CD4-positive, CD25-positive, alpha-beta regulatory T cell (primary cell): ENCODE data around the gene PHLDB3. TPM values are rescaled to one million over a fixed set of nuclear protein-coding genes. Genes with fewer than 3 reads are reported as not detected.
A peak's percentile ranks its signal among the peaks of the same experiment; 100 is the strongest.
"Not testable (repeated sequence)": the region's sequence is repeated elsewhere in the genome, so short reads cannot be mapped to it uniquely, and the experiment has no call there.

Experiments used
- ATAC-seq, 2 donors: fragments of 150-1000 bp; cut with Tn5 transposase; one replicate each; pipeline ENCODE4 v1.10.0; 2021; ENCODE audit warnings: low read depth in 2 of 2, moderate number of reproducible peaks in 2 of 2, moderate library complexity in 1 of 2
- DNase-seq, 3 donors: peaks; one replicate each; pipeline versions ENCODE4 v3.0.0 to v3.0.0-alpha.2; 2012 to 2022; ENCODE audit warnings: mixed read lengths in 1 of 3
- H3K27ac ChIP-seq: one replicate; pipeline ENCODE4 v1.7.0; 2013; ENCODE audit warnings: mild to moderate bottlenecking, low read length; ENCODE audit not compliant: insufficient read depth, poor library complexity, severe bottlenecking
- H3K27me3 ChIP-seq: one replicate; pipeline ENCODE4 v1.7.0; 2013; ENCODE audit warnings: low read length; ENCODE audit not compliant: control insufficient read depth, insufficient read depth
- H3K36me3 ChIP-seq: one replicate; pipeline ENCODE4 v1.7.0; 2013; ENCODE audit warnings: mild to moderate bottlenecking, low read length, moderate library complexity; ENCODE audit not compliant: control insufficient read depth, insufficient read depth
- H3K4me1 ChIP-seq: 2 replicates; pipeline ENCODE4 v1.7.0; 2013; ENCODE audit warnings: mild to moderate bottlenecking, low read length; ENCODE audit not compliant: insufficient read depth, control insufficient read depth, poor library complexity, severe bottlenecking
- H3K4me3 ChIP-seq: one replicate; pipeline ENCODE4 v1.7.0; 2013; ENCODE audit warnings: low read depth, mild to moderate bottlenecking, low read length, moderate library complexity
- H3K9me3 ChIP-seq, 2 experiments: 1 replicate in 1 of 2; 2 replicates in 1 of 2; pipeline ENCODE4 v1.7.0; 2013; ENCODE audit warnings: low read length in 2 of 2, mild to moderate bottlenecking in 1 of 2, moderate library complexity in 1 of 2; ENCODE audit not compliant: control insufficient read depth in 2 of 2
- H3K27ac Mint-ChIP-seq, 3 donors: one replicate each; pipeline ENCODE4 v1.8.0; 2020 to 2022; ENCODE audit warnings: mild to moderate bottlenecking in 3 of 3, mixed read lengths in 3 of 3, moderate library complexity in 2 of 3
- H3K27me3 Mint-ChIP-seq: one replicate; pipeline ENCODE4 v1.8.0; 2022; ENCODE audit warnings: mild to moderate bottlenecking, mixed read lengths
- H3K36me3 Mint-ChIP-seq: one replicate; pipeline ENCODE4 v1.8.0; 2020; ENCODE audit warnings: mixed read lengths
- H3K4me1 Mint-ChIP-seq, 4 donors: one replicate each; pipeline ENCODE4 v1.8.0; 2020 to 2022; ENCODE audit warnings: mixed read lengths in 4 of 4, mild to moderate bottlenecking in 1 of 4
- H3K4me3 Mint-ChIP-seq, 4 donors: one replicate each; pipeline ENCODE4 v1.8.0; 2020 to 2022; ENCODE audit warnings: mild to moderate bottlenecking in 4 of 4, mixed read lengths in 4 of 4, moderate library complexity in 3 of 4
- H3K9me3 Mint-ChIP-seq, 7 donors: one replicate each; pipeline ENCODE4 v1.8.0; 2020 to 2022; ENCODE audit warnings: mixed read lengths in 7 of 7, mild to moderate bottlenecking in 3 of 7, moderate library complexity in 2 of 7
- polyA plus RNA-seq, 4 donors: library from polyadenylated mRNA; unstranded; fragments of 300-500 nt; fragmentation: Illumina TruSeq; gene quantifications; one replicate each; pipeline ENCODE4 v1.2.3, GENCODE V29; 2021
- total RNA-seq: library from RNA; stranded (reverse); gene quantifications from one replicate; pipeline ENCODE4 v1.2.3, GENCODE V29; 2022

PHLDB3 gene
- 64.1 TPM for total RNA-seq
- 1 to 10 TPM; 1.5 to 4.4 (median 3.6) TPM for polyA plus RNA-seq

- H3K4me3 Mint-ChIP-seq = peak within 1 kb of the TSS; percentile 90 to 98 (median 94)
- ATAC-seq (peak; percentile 29 to 34), DNase-seq (peak in 2 of 3 donors; percentile 38 to 69)
- Histone ChIP-seq H3K4me1 (peaks cover 34% of the 10 kb centered on the region), H3K27ac (peak within 1 kb of the TSS; percentile 92), H3K27me3 (no peaks in the 10 kb centered on the region), H3K4me3 (peak within 1 kb of the TSS; percentile 80), H3K36me3 (peaks cover under 1% of the 10 kb centered on the region), H3K9me3 (no peaks in the 10 kb centered on the region)
- H3K27me3 Mint-ChIP-seq = no peaks in the 10 kb centered on the region
- H3K36me3 Mint-ChIP-seq = peaks cover 17% of the 10 kb centered on the region
- peaks cover 11 to 44% (median 31%) of the 10 kb centered on the region in 4 donors for H3K4me1 Mint-ChIP-seq
- no peaks in the 10 kb centered on the region for H3K9me3 Mint-ChIP-seq
- peak within 1 kb of the TSS; percentile 95 to 99 (median 96) for H3K27ac Mint-ChIP-seq
Measured at GRCh38 chr19:43504426-43505185, at the start of gene PHLDB3. TSS of gene PHLDB3 (minus strand) at chr19:43504746. CDS start at chr19:43504118, 628 bp downstream.

DNA sequence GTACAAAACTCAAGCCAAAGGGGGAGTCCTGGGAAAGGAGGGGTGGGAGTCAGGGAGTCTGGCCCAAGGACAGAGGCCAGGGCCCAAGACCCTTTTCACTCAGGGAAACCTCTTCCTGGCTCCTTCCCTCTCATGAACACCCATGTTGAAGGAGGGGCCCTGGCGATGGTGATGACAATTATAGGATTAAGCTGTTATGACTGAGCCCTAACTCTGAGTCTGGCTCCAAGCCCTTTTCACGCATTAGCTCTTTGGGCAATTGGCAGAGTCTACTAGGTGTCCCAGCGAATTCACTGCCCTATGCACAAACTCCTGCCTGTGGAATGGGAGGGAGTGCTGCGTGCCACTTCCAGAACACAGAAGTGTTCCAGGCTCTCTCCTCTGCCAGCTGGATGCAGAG is 49.1 kb upstream of the PHLDB3 start:
- Mint-ChIP-seq H3K9me3 (peaks cover 0 to 1% (median 0%) of the 10 kb centered on the region in 7 donors), H3K27ac (peak overlapping the region; percentile 36 to 76 (median 41)), H3K36me3 (peaks cover 30% of the 10 kb centered on the region), H3K27me3 (no peaks in the 10 kb centered on the region), H3K4me3 (no peak overlapping the region), H3K4me1 (peaks cover 0 to 14% (median 10%) of the 10 kb centered on the region in 4 donors)
- no peaks in the 10 kb centered on the region for H3K27me3 ChIP-seq
- DNase-seq = no peak
- peaks cover 6% of the 10 kb centered on the region for H3K4me1 ChIP-seq
- peaks cover 42% of the 10 kb centered on the region for H3K36me3 ChIP-seq
- ATAC-seq = no peak
- no peak overlapping the region for H3K4me3 ChIP-seq
- no peaks in the 10 kb centered on the region for H3K9me3 ChIP-seq
- no peak overlapping the region for H3K27ac ChIP-seq

DNA sequence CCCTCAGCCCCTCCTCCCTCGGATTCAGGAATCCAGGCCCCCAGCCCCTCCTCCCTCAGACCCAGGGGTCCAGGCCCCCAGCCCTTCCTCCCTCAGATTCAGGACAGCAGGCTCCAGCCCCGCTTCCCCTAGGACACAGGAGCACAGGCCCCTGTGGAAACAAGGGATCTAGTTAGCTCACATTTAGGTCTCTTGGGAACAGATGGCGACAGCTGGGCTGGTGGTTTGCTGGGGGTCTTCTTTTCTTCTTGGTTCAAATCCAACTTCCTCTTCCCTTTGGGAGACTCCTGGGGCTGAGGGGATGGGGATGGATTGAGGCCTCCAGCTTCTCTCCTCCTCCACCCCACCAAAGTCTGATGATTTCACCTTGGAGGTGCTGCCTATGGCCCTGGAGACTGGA is 48.1 kb upstream of the PHLDB3 start:
- peaks cover 0 to 13% (median 10%) of the 10 kb centered on the region in 4 donors for H3K4me1 Mint-ChIP-seq
- H3K27ac Mint-ChIP-seq = peak overlapping the region in 1 of 3 donors; percentile 38
- peaks cover 27% of the 10 kb centered on the region for H3K36me3 Mint-ChIP-seq
- H3K36me3 ChIP-seq = peaks cover 36% of the 10 kb centered on the region
- H3K27me3 ChIP-seq = no peaks in the 10 kb centered on the region
- no peaks in the 10 kb centered on the region for H3K27me3 Mint-ChIP-seq
- no peak overlapping the region for H3K27ac ChIP-seq
- DNase-seq = no peak
- no peak overlapping the region for H3K4me3 Mint-ChIP-seq
- no peak for ATAC-seq
- H3K4me1 ChIP-seq = peaks cover 6% of the 10 kb centered on the region
- H3K9me3 Mint-ChIP-seq = peaks cover 0 to 1% (median 0%) of the 10 kb centered on the region in 7 donors
- H3K9me3 ChIP-seq = no peaks in the 10 kb centered on the region
- no peak overlapping the region for H3K4me3 ChIP-seq

- H3K27ac Mint-ChIP-seq = peak overlapping the region in 1 of 3 donors; percentile 69
Measured at GRCh38 chr19:43552198-43552450, 47.6 kb upstream of the PHLDB3 start.

GRCh38 chr19:43551399-43552197 is 47.1 kb upstream of the PHLDB3 start:
- Histone ChIP-seq H3K27me3 (no peaks in the 10 kb centered on the region), H3K36me3 (peaks cover 32% of the 10 kb centered on the region), H3K27ac (no peak overlapping the region), H3K4me3 (no peak overlapping the region), H3K4me1 (peaks cover 6% of the 10 kb centered on the region), H3K9me3 (no peaks in the 10 kb centered on the region)
- Mint-ChIP-seq H3K27me3 (no peaks in the 10 kb centered on the region), H3K4me1 (peaks cover 0 to 13% (median 10%) of the 10 kb centered on the region in 4 donors), H3K27ac (peak overlapping the region in 1 of 3 donors; percentile 69), H3K36me3 (peaks cover 27% of the 10 kb centered on the region), H3K4me3 (no peak overlapping the region), H3K9me3 (peaks cover 0 to 1% (median 0%) of the 10 kb centered on the region in 7 donors)
- no peak for DNase-seq
- no peak for ATAC-seq

More at GRCh38 chr19:43552198-43552450, 47.6 kb upstream of the PHLDB3 start:
- no peaks in the 10 kb centered on the region for H3K9me3 ChIP-seq
- no peak overlapping the region for H3K27ac ChIP-seq
- DNase-seq (no peak), ATAC-seq (no peak)
- Mint-ChIP-seq H3K9me3 (peaks cover 0 to 1% (median 0%) of the 10 kb centered on the region in 7 donors), H3K4me3 (no peak overlapping the region), H3K4me1 (peaks cover 0 to 13% (median 10%) of the 10 kb centered on the region in 4 donors), H3K27me3 (no peaks in the 10 kb centered on the region), H3K36me3 (peaks cover 27% of the 10 kb centered on the region)
- H3K27me3 ChIP-seq = no peaks in the 10 kb centered on the region
- H3K4me1 ChIP-seq = peaks cover 6% of the 10 kb centered on the region
- no peak overlapping the region for H3K4me3 ChIP-seq
- H3K36me3 ChIP-seq = peaks cover 32% of the 10 kb centered on the region

DNA sequence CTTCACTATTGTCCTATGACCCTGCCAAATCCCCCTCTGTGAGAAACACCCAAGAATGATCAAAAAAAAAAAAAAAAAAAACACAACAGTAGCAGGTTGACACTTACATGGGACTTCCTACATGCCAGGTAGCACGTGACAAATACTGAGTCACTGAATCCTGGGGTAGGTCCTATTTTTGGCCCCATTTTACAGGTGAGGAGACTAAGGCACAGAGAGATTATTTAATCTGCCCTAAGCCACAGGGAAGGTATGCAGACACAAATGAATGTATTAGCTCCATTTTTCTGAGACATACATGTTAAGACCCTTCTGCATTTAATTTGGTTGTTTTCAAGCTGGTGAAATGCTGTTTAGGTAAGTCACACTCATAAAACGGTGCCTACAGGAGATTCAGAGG is 44.2 kb upstream of the PHLDB3 start:
- Histone ChIP-seq H3K27ac (no peak overlapping the region), H3K4me3 (no peak overlapping the region), H3K4me1 (no peaks in the 10 kb centered on the region), H3K36me3 (peaks cover 46% of the 10 kb centered on the region), H3K27me3 (no peaks in the 10 kb centered on the region), H3K9me3 (no peaks in the 10 kb centered on the region)
- Mint-ChIP-seq H3K9me3 (peaks cover 0 to 1% (median 0%) of the 10 kb centered on the region in 7 donors), H3K27me3 (no peaks in the 10 kb centered on the region), H3K36me3 (peaks cover 22% of the 10 kb centered on the region), H3K4me3 (no peak overlapping the region), H3K4me1 (peaks cover 0 to 2% (median 0%) of the 10 kb centered on the region in 4 donors), H3K27ac (no peak overlapping the region)
- DNase-seq (no peak), ATAC-seq (no peak)

DNA sequence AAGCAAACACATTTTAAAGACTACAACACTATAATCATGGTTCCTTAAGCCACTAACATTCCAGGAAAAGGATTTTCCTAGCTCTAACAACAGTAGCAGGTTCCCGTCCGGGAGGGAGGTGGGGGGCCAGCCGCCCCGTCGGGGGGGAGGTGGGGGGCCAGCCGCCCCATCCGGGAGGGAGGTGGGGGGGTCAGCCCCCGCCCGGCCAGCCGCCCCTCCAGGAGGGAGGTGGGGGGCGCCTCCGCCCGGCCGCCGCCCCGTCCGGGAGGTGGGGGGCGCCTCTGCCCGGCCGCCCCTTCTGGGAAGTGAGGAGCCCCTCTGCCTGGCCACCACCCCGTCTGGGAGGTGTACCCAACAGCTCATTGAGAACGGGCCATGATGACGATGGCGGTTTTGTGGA is 43.4 kb upstream of the PHLDB3 start:
- not testable (repeated sequence) for H3K4me1 ChIP-seq, H3K9me3 Mint-ChIP-seq, H3K4me3 ChIP-seq, DNase-seq, H3K4me1 Mint-ChIP-seq, H3K27ac Mint-ChIP-seq, H3K4me3 Mint-ChIP-seq, H3K27me3 Mint-ChIP-seq, H3K27me3 ChIP-seq, H3K27ac ChIP-seq, H3K9me3 ChIP-seq, ATAC-seq
- peaks cover 29% of the 10 kb centered on the region for H3K36me3 Mint-ChIP-seq
- H3K36me3 ChIP-seq = peaks cover 52% of the 10 kb centered on the region
